NCI-H2227 (cell line): ENCODE measurements around the gene YPEL1.
"Not testable (repeated sequence)": the region's sequence is repeated elsewhere in the genome, so short reads cannot be mapped to it uniquely, and the experiment has no call there.

Source experiments
- DNase-seq: peaks from one replicate; lab custom pipeline; 2025; ENCODE audit not compliant: unreplicated experiment; lab: John Stamatoyannopoulos, UW

The YPEL1 gene

GRCh38 chr22:21684492-21685163 is 51.0 kb downstream of the YPEL1 start:
- no peak for DNase-seq

DNA sequence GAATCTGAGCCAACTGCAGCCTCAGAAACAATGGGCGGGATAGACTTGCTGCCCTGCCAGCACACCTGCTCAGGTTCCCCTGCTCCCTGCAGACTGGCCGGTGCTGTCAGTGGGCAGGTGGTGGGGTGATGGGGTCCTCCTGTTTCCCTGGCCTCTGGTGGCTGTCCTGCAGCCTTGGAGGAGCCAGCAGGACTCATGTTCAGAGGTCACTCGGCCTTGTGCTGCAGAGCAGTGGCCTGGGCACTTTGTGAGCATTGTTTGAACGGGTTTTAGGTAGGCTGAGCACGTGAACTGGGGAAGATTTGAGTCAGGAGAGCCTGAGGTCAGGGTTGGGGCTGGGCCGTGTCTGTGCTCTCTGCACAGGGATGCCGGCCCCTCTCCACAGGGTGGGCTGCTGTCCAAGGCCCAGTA is 52.2 kb downstream of the YPEL1 start:
- DNase-seq: no peak

GRCh38 chr22:21682385-21683175 is 53.0 kb downstream of the YPEL1 start:
- no peak for DNase-seq

DNA sequence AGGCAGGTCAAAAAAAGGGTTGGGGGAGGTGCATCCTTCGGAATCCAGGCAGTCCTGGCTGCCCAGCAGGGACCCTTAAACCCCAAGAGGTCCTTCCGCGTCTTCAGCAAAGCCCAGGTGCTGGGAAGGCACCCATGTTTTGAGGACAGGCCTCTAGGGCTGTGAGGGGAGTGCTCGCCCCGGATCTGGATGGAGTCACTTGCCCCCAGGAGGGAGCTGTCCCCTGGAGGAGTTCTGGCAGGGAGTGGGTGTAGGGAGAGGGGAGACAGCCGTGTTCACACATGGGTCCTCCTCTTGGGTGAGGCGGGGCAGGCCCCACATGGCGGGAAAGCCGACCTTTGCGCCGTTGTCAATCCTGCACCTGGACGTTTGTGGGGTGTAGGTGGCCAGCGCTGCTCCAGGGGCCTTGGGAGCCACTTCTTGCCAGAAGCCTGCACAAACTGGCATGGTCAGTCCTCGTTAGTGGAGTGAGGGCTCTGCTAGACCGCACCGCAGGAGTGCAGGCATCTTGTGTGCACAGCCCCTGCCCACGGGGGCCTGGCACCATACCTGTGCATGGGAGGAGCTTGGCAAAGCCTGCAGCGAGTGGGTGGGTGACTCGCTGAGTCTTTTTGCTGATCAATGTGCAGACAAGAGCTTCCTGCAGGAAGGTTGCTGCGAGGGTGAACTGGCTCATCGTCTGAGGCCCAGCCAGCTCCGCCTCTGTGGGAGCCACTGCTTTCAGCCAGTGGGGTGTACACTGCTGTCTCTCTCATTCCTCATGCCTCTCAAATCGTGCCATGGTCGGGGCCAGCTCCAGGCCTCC is 53.8 kb downstream of the YPEL1 start:
- no peak for DNase-seq

DNA sequence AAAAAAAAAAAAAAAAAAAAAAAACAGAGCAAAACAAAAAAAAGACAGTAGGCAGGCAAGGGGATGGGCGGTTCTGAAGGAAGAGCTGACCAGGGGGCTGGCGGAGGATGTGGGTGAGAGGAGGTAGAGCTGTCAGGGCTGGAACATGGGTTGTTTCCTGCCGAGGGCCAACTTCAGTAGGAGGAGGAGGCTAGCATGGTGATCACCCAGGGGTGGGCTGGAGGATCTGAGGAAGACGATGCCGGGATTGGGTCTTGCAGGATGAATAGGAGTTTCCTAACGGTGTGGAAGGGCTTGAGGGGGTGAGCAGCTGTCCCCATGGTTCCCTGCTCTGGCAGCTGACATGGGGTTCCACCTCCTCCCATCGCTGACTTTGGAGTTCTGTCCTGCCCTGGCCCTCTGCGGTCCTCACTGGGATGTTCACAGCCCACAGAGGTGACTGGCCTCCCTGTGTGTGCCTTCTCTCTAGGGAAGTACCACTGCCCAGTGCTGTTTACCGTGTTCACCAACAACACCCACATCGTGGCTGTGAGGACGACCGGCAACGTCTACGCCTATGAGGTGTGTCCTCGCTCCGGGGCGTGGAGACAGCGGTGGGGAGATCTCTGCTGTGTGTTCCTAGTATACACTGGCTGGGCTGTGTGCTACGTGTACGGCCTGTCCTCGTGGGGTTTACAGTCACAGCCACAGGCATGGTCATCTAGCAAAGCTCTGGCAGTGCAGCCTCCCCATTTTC is 54.6 kb downstream of the YPEL1 start:
- no peak for DNase-seq

- DNase-seq: no peak
These were observed 56.2 kb downstream of the YPEL1 start for GRCh38 chr22:21679383-21679782.

DNA sequence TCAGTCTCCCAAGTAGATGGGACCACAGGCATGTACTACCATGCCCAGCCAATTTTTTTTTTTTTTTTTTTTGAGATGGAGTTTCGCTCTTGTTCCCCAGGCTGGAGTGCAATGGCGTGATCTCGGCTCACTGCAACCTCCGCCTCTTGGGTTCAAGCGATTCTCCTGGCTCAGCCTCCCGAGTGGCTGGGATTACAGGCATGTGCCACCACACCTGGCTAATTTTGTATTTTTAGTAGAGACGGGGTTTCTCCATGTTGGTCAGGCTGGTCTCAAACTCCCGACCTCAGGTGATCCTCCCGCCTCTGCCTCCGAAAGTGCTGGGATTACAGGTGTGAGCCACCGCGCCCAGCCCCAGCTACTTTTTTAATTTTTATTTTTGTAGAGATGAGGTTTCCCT is 56.8 kb downstream of the YPEL1 start:
- DNase-seq: not testable (repeated sequence)

GRCh38 chr22:21677606-21678443 is 57.8 kb downstream of the YPEL1 start:
- no peak for DNase-seq

GRCh38 chr22:21674638-21675245 is 60.9 kb downstream of the YPEL1 start:
- no peak for DNase-seq

- no peak for DNase-seq
These were observed 61.9 kb downstream of the YPEL1 start for GRCh38 chr22:21673534-21674321.

DNA sequence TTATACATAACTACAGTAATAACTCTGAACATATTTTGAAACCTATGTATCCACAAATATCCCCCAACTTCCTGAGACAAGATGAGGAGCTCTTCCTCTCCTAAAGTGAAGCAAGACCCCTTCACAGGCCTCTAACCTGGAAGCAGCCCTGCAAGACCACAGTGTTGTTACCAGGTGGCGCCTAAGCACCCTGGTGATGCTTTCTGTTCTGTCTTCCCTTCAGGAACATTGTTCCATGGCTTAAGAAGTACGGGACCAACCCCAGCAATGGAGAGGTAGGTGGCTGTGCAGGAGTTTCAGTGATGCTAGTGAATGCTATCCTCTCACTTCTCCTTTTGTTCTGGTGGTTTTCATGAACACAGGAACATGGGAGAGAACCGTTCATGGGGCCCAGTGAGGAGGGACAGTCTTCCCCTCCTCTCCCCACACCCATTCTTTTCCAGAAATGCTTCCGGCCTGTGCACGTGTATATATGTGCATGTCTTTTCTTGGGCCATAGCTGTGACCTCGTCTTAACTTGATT is 63.4 kb downstream of the YPEL1 start:
- no peak for DNase-seq

DNA sequence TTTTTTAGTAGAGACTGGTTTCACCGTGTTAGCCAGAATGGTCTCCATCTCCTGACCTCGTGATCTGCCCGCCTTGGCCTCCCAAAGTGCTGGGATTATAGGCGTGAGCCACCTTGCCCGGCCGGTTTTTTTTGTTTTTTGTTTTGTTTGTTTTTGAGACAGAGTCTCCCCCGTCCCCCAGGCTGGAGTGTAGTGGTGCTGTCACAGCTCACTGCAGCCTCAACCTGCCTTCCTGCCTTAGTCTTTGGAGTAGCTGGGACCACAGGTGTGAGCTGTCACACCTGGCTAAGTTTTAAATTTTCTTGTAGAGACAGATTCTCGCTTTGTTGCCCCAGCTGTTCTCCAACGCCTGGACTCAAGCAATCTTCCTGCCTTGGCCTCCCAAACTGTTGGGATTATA is 66.6 kb downstream of the YPEL1 start:
- no peak for DNase-seq

DNA sequence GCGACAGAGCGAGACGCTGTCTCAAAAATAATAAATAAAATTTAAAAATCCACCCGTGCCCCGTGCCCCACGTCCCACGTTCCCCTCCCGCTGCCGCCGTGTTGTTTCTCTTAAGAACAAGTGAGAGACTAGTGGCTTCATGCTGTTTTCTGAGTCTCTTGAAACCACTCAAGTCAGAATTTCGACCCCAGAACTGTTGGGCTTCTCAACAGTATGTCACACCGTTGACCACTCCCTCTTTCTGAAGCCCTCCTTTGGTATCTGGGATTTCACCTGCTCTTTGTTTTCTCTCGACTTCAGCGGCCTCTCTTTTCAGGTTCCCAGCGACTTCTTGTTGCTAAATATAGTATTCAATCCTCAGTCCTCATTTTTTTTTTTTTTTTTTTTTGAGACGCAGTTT is 68.8 kb downstream of the YPEL1 start:
- peak; percentile 34 for DNase-seq

DNA sequence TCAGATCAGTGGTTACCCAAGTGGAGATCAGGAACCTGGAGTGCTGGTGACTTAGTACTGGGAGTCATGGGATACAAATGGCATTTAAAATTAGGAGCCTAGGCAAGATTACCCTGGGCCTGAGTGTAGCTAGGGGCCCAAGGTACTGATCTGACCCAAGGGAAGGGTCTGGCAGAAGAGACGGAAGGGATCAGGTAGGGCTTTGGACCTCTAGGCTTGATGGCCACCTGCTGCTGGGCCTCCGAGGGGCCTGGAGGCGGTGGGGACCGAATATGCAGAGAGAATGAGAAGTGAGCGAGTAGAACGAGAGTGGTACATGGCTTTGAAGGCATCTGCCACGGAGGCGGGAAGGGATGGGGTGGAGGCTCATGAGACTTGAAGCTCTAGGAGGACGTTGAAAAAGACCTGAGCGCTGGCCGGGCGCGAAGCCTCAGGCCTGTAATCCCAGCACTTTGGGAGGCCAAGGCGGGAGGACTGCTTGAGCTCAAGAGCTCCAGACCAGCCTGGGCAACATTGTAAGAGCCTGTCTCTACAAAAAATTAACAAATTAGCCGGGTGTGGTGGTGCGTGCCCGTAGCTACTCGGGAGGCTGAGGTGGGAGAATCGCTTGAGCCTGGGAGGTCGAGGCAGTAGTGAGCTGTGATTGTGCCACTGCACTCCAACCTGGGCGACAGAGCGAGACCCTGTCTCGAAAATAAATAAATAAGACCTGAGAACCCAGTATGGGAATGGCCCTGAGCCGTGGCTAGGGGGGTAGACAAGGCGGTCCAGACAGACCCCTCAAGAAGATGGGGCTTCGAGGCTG is 70.3 kb downstream of the YPEL1 start:
- DNase-seq: no peak

DNA sequence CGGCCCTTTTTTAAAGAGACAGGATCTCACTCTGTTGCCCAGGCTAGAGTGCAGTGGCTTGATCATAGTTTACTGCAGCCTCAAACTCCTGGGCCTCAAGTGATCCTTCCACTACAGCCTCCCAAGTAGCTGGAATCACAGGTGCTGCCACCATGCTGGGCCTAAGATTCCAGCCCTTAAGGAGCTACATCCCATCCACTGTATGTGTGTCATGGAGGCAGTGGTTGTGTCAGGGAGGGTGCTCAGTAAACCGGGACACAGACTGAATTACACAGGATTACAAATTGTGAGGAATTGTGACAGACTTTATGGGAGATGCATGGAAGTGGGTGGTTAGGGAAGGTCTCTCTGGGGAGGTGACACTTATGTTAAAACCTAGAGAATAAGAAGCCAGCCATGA is 71.9 kb downstream of the YPEL1 start:
- DNase-seq: no peak

DNA sequence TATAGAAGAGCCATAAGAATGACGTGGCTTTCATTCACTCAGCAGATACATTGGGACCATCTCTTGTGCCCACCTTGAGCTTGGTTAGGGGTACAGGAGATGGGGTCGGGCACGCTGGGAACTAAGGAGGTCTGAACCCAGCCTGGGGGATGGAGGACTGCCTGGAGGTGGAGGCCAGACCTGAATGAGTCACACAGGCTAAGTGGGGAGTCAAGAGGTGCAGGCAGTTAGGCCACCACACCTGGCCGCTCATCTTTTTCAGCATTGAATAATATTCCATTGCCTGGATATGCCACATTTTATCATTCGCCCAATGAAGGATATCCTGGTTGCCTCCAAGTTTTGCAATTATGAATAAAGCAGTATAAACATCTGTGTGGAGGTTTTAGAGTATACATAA is 73.6 kb downstream of the YPEL1 start:
- no peak for DNase-seq

DNA sequence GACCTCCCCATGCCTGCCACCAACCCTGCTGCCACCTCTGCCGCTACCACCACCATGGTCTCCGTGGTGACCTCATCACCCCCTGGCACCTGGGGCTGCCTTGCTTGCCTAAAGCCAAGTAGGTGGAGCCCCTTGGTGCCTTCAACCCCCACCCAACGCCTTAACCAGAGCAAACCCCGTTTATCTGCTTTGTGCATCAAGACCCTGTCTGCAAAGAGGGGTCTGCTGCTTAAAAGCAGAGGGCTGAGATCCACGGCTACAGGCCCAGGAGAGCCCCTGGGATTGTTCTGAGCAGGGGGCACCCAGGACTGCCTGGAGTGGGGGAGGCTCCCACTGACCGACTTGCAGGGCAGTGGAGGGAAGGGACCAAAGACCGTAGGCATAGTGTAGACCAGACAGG is 74.7 kb downstream of the YPEL1 start:
- no peak for DNase-seq
